GM12891 (cell line): Measurements from ENCODE around the gene KDM7A.

Experiments used
- DNase-seq: peaks from one replicate; pipeline ENCODE4 v3.0.0; 2011; ENCODE audit warnings: low spot score; ENCODE audit not compliant: insufficient read length
- FAIRE-seq: peaks from 2 replicates; lab custom pipeline; 2011; peaks lifted over from hg19 to GRCh38; lab: Jason Lieb, UNC
- PAX5 ChIP-seq: IDR thresholded peaks from 2 replicates; pipeline ENCODE4 v1.6.1; 2011; ENCODE audit warnings: low read length, moderate library complexity, mild to moderate bottlenecking; ENCODE audit not compliant: insufficient read depth, severe bottlenecking
- POLR2A ChIP-seq: IDR thresholded peaks from 2 replicates; pipeline ENCODE4 v1.6.1; 2011; ENCODE audit warnings: low read depth, low read length, control low read depth
- POLR2AphosphoS5 ChIP-seq: IDR thresholded peaks from 2 replicates; pipeline ENCODE4 v1.6.1; 2011; ENCODE audit warnings: low read depth, low read length, control low read depth
- POU2F2 ChIP-seq: IDR thresholded peaks from 2 replicates; pipeline ENCODE4 v1.6.1; 2011; ENCODE audit warnings: low read depth, mild to moderate bottlenecking, control low read depth, low read length, moderate library complexity
- SPI1 ChIP-seq: IDR thresholded peaks from 2 replicates; pipeline ENCODE4 v1.6.1; 2011; ENCODE audit warnings: low read depth, low read length, control low read depth
- TAF1 ChIP-seq: IDR thresholded peaks from 2 replicates; pipeline ENCODE4 v1.6.1; 2011; ENCODE audit warnings: low read depth, low read length, control low read depth

The KDM7A gene

GRCh38 chr7:140093375-140093774, 83.4 kb downstream of the KDM7A start:
- FAIRE-seq, result no peak
- no peak for DNase-seq

GRCh38 chr7:140085447-140085846, 91.3 kb downstream of the KDM7A start:
- no peak for DNase-seq
- TF ChIP-seq POU2F2 (no peak), TAF1 (no peak), SPI1 (no peak), PAX5 (no peak)
- FAIRE-seq, result no peak

More at GRCh38 chr7:140093375-140093774, 83.4 kb downstream of the KDM7A start:
- TF ChIP-seq POLR2A, result no peak
- no peak for TF ChIP-seq PAX5
- TF ChIP-seq SPI1, result no peak
- TF ChIP-seq TAF1, result no peak
- TF ChIP-seq POLR2AphosphoS5, result no peak
- TF ChIP-seq POU2F2, result no peak

- no peak for TF ChIP-seq PAX5
- no peak for TF ChIP-seq TAF1
- TF ChIP-seq POLR2AphosphoS5, result no peak
- no peak for TF ChIP-seq SPI1
- peak; percentile 65 for FAIRE-seq
- no peak for DNase-seq
These were observed 91.8 kb downstream of the KDM7A start for GRCh38 chr7:140084972-140085371.

- no peak for TF ChIP-seq TAF1
- TF ChIP-seq SPI1, result no peak
- no peak for TF ChIP-seq POLR2A
- TF ChIP-seq POU2F2, result no peak
- TF ChIP-seq POLR2AphosphoS5, result no peak
- TF ChIP-seq PAX5, result no peak
- DNase-seq (no peak), FAIRE-seq (no peak)
These were observed 92.6 kb downstream of the KDM7A start for GRCh38 chr7:140084142-140084655.

- DNase-seq (no peak), FAIRE-seq (no peak)
These were observed 94.0 kb downstream of the KDM7A start for GRCh38 chr7:140082770-140083169.

GRCh38 chr7:140081774-140082425, 94.9 kb downstream of the KDM7A start:
- FAIRE-seq (no peak), DNase-seq (no peak)
- no peak for TF ChIP-seq POLR2AphosphoS5
- TF ChIP-seq PAX5, result no peak
- TF ChIP-seq POU2F2, result no peak
- no peak for TF ChIP-seq POLR2A
- TF ChIP-seq TAF1, result no peak
- TF ChIP-seq SPI1, result no peak

More at GRCh38 chr7:140082770-140083169, 94.0 kb downstream of the KDM7A start:
- TF ChIP-seq POLR2A, result no peak
- TF ChIP-seq POU2F2, result no peak
- TF ChIP-seq TAF1, result no peak
- TF ChIP-seq SPI1, result no peak
- TF ChIP-seq POLR2AphosphoS5, result no peak
- TF ChIP-seq PAX5, result no peak

GRCh38 chr7:140080919-140081318, 95.9 kb downstream of the KDM7A start:
- no peak for FAIRE-seq
- no peak for TF ChIP-seq TAF1
- TF ChIP-seq POLR2A, result no peak
- TF ChIP-seq POLR2AphosphoS5, result no peak
- no peak for TF ChIP-seq POU2F2
- no peak for TF ChIP-seq PAX5
- TF ChIP-seq SPI1, result no peak
- DNase-seq, result no peak

- DNase-seq (no peak), FAIRE-seq (no peak)
- TF ChIP-seq TAF1 (no peak), POLR2A (no peak)
These were observed 97.7 kb downstream of the KDM7A start for GRCh38 chr7:140079121-140079536.

GRCh38 chr7:140078392-140078791, 98.4 kb downstream of the KDM7A start:
- FAIRE-seq (no peak), DNase-seq (no peak)
- no peak for TF ChIP-seq PAX5
- no peak for TF ChIP-seq POLR2AphosphoS5
- no peak for TF ChIP-seq POLR2A
- TF ChIP-seq SPI1, result no peak
- no peak for TF ChIP-seq TAF1
- no peak for TF ChIP-seq POU2F2

GRCh38 chr7:140074780-140075179, 102.0 kb downstream of the KDM7A start:
- FAIRE-seq, result no peak
- no peak for DNase-seq
- TF ChIP-seq PAX5 (no peak), POLR2AphosphoS5 (no peak), SPI1 (no peak), POU2F2 (no peak), POLR2A (no peak), TAF1 (no peak)

- DNase-seq (no peak), FAIRE-seq (no peak)
- TF ChIP-seq POU2F2, result no peak
- no peak for TF ChIP-seq PAX5
- no peak for TF ChIP-seq TAF1
- no peak for TF ChIP-seq POLR2A
- no peak for TF ChIP-seq SPI1
- no peak for TF ChIP-seq POLR2AphosphoS5
These were observed 106.2 kb downstream of the KDM7A start for GRCh38 chr7:140070546-140070945.
